ENCODE data around the gene PARVA. TPM values are rescaled to one million over a fixed set of nuclear protein-coding genes. Genes with fewer than 3 reads are reported as not detected.

PARVA gene
- total RNA-seq, 4 donors from 2014 or later, result 83.5 to 159 (median 128) TPM

DNA sequence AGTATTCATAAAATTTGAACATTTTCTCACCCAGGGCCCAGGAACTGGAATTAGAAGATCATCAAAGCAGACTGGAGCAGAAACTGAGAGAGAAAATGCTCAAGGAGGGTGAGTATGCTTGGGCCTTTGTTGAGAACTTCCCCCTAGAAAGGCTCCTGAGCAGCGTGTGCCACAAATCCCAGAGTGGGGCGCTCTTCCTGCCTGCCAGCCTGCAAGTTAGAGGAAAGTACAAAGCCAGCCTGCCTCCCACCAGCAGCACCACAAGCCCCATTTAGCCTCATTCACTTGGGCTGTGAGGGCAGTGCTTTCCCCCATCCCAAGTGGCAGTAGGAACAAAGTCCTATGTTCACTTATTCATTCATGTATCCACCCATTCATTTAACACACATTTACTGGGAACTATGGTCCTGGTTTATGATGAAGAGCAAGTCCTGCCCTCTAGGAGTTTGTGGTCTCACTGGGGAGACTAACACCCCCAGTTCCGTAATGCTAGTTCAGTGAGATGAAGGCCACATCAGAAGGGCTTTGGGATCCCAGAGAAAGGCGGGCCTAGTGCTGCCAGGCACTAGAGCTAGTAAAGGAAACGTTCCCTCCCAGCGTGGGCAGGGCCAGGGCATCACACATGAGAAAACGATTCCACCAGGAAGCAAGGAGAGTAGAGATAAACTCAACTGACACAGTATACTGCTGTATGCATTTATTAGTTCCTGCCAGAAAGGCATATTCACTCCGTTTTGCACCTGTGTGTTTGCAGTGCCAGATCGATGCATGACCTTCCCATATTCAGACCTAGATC, 22.4 kb upstream of the PARVA start:
- TF ChIP-seq, protein P1, sequence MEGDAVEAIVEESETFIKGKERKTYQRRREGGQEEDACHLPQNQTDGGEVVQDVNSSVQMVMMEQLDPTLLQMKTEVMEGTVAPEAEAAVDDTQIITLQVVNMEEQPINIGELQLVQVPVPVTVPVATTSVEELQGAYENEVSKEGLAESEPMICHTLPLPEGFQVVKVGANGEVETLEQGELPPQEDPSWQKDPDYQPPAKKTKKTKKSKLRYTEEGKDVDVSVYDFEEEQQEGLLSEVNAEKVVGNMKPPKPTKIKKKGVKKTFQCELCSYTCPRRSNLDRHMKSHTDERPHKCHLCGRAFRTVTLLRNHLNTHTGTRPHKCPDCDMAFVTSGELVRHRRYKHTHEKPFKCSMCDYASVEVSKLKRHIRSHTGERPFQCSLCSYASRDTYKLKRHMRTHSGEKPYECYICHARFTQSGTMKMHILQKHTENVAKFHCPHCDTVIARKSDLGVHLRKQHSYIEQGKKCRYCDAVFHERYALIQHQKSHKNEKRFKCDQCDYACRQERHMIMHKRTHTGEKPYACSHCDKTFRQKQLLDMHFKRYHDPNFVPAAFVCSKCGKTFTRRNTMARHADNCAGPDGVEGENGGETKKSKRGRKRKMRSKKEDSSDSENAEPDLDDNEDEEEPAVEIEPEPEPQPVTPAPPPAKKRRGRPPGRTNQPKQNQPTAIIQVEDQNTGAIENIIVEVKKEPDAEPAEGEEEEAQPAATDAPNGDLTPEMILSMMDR (IDR thresholded peaks at IDR 0.05; ENCODE audit: low read depth), result no peak

DNA sequence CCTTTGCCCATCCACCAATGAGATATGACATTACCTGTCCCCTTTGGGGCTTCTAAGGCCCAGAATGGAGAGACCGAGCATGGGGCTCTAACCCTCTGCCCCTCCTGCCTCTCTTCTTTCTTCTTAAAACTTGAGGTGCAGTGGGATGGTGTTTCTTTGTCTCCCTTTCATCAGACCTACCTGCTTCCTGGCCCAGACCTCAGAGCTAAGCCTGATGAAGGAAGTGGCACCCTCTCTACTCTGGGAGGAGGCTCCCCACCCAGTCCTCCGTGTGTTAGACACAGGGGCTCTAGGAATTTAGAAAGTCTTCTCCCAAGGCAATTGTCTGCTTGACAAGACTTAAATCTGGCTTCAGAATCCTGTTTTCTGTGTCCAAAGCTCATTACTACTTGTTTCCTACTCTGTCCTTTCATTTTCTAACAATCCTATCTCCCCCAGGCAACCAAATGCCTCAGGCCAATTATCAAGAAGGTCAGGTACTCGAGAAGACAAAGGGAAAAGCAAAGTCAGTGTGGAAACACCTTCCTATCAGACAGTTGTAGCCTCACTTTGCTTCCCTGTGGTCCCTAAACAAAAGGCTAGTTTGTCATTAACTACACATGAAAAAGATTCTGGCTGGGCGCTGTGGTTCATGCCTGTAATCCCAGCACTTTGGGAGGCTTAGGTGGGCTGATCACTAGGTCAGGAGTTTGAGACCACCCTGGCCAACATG, 20.3 kb upstream of the PARVA start:
- TF ChIP-seq, protein P1 (IDR thresholded peaks at IDR 0.05; ENCODE audit: low read depth), result no peak

DNA sequence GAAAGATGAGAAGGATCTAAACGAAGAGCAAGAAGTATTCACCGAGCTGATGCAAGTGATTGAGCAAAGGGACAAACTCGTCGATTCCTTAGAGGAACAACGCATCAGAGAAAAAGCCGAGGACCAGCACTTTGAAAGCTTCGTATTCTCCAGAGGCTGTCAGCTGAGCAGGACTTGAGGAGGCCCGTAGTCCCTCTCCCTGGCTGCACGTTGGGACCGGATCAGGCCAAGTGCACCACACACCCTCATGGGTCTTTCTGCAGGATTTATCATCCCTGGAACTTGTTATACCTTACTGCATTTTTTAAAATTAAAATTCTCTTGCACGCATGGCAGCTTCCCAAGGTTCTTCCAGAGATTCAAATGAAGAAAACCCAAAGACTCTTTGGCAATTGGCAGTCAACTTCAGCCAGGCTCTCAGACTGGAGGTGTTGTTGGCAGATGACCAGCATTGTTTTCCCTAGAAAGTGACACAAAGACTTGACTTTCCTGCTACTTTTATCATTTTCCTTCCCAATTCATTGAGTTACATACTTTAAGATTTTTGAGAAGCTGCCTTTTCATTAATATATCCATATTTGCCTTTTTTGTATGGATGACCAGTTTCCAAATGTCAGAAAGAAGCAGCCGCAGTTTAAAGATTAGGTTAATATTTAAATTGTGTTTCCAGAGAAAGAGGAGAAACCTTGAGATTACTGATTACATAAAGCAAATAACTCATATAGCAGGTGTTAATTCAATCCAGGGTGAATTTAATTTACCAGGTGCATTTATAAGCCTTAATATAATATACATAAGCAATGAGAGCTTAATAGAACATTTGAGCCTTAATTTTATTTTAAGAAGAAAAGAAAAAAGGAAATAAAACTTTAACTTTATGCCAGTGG, 18.8 kb upstream of the PARVA start:
- TF ChIP-seq, protein P1 (IDR thresholded peaks at IDR 0.05; ENCODE audit: low read depth), result no peak

DNA sequence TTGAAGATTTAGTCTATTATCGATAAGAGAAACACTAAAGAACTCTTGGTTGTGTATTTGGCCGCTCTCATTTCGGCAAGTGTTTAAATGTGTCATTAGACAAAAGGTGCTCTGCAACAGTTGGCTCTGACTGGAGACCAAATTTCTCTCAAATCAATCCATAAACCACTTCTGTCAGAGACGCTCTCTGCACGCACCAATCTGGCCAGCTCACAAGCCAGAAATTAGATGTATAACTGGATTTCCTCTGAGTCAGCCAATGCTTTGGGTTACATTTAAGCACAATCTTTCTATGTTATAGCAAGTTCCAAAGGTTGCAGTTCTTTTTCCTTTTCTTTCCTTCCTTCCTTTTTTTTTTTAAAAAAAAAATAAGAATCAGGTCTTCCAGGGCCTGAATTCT, 17.6 kb upstream of the PARVA start:
- TF ChIP-seq, protein P1 (IDR thresholded peaks at IDR 0.05; ENCODE audit: low read depth), result no peak

DNA sequence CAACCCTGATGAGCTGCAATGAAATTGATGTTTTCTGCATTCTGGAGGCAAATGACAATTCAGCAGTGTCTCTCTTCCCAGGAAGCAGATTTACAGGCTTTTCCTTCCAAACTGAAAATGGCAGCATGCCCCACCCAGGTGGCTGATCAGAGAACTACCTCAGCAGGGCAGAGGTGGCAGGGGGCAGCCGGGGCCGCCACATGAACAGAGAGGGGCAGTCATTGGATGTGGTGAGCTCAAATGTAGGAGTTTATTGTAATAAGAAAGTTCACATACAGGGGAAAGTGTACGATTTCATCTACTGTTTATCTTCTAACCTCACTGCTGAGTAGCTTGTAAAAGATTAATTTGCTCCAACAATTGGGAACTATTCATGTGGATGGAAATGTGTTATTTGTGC, 15.7 kb upstream of the PARVA start:
- TF ChIP-seq, protein P1 (IDR thresholded peaks at IDR 0.05; ENCODE audit: low read depth), result no peak

DNA sequence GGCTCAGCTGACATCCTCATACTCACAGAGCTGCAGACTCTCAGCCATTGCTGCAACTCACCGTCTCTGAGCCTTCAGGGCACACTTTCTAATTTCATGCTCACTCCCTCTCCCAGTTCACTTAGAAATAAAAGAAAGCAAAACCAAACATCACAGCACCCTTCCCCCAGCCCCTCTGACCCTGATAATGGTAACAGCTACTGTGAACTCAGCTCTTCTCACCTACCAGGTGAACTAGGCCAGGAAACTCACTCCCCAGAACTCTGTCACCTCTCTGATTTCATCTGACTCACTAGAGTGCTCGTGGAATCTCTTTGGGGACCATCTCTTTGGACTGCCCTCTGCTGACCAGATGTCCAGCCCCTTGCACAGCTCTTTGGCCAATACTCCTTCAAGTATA, 14.5 kb upstream of the PARVA start:
- TF ChIP-seq, protein P1 (IDR thresholded peaks at IDR 0.05; ENCODE audit: low read depth), result no peak

Data from subcutaneous adipose tissue (tissue), 4 donors.